NT2/D1 (cell line): ENCODE measurements around the gene SLC39A2.

Experiments used
- SUZ12 ChIP-seq: IDR thresholded peaks from 2 replicates; pipeline ENCODE4 v1.6.1; 2011; ENCODE audit not compliant: insufficient read length, insufficient read depth; ENCODE audit errors: extremely low read depth
- YY1 ChIP-seq: IDR thresholded peaks from 2 replicates; pipeline ENCODE4 v1.6.1; 2011; ENCODE audit not compliant: insufficient read length, insufficient read depth
- ZNF274 ChIP-seq: IDR thresholded peaks from 2 replicates; pipeline ENCODE4 v1.6.1; 2011; ENCODE audit warnings: mild to moderate bottlenecking, low read depth, low read length

DNA sequence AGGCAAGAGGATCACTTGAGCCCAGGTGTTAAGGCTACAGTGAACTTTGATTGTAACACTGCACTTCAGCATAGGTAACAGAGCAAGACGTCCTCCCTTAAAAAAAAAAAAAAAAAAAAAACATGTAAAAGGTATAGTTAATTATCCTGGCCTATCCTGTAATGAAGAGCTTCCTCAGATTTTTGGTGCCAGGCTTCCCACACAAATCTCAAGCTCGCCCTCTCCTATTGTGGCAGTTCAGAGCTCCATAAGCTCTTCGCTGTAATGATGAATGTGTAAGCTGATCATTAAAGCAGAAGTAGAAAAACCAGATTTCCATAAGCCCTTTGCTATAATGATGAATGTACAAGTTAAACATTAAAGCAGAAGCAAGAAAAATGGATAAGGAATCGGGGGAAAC is 2.0 kb upstream of the SLC39A2 start:
- TF ChIP-seq YY1 (no peak), ZNF274 (no peak), SUZ12 (no peak)
